GM12891 (cell line): Measurements from ENCODE around the gene SV2C.

Experiments used
- POLR2A ChIP-seq: IDR thresholded peaks from 2 replicates; pipeline ENCODE4 v1.6.1; 2011; ENCODE audit warnings: low read depth, low read length, control low read depth
- POLR2AphosphoS5 ChIP-seq: IDR thresholded peaks from 2 replicates; pipeline ENCODE4 v1.6.1; 2011; ENCODE audit warnings: low read depth, low read length, control low read depth
- SPI1 ChIP-seq: IDR thresholded peaks from 2 replicates; pipeline ENCODE4 v1.6.1; 2011; ENCODE audit warnings: low read depth, low read length, control low read depth
- TAF1 ChIP-seq: IDR thresholded peaks from 2 replicates; pipeline ENCODE4 v1.6.1; 2011; ENCODE audit warnings: low read depth, low read length, control low read depth

GRCh38 chr5:76196457-76196856 lies 113.3 kb downstream of the SV2C start:
- TF ChIP-seq POLR2A (no peak), POLR2AphosphoS5 (no peak), SPI1 (no peak), TAF1 (no peak)
